ENCODE data around the gene PTPRE.
A peak's percentile ranks its signal among the peaks of the same experiment; 100 is the strongest.

PTPRE gene

GRCh38 chr10:128121750-128122412 lies 215.0 kb downstream of the PTPRE start:
- no peak for DNase-seq (ENCODE audit: low read depth, low spot score)

- no peak for DNase-seq (ENCODE audit: low read depth, low spot score)
Observed at GRCh38 chr10:128122931-128123330, 216.0 kb downstream of the PTPRE start.

DNA sequence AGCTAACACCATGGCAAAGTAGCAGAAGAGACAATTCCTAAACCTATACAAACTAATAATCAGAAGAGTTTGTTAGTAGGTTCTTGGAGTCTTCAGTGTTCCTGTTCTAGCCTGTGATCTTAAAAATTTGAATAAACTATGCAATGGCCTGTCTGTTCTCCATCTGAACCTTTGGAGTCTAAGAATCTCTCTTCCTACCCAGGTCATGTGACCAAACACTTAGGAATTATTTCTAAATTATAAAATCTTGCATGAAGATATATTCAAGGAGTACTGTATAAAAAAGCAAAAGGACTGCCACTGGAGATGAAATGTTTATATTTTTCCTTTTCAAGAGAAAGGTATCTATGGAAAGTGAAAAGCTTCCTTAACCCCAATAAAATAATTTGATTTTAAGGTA lies 216.9 kb downstream of the PTPRE start:
- DNase-seq (ENCODE audit: low read depth, low spot score): no peak

- DNase-seq (ENCODE audit: low read depth, low spot score): no peak
Observed at GRCh38 chr10:128124813-128125403, 218.0 kb downstream of the PTPRE start.

DNA sequence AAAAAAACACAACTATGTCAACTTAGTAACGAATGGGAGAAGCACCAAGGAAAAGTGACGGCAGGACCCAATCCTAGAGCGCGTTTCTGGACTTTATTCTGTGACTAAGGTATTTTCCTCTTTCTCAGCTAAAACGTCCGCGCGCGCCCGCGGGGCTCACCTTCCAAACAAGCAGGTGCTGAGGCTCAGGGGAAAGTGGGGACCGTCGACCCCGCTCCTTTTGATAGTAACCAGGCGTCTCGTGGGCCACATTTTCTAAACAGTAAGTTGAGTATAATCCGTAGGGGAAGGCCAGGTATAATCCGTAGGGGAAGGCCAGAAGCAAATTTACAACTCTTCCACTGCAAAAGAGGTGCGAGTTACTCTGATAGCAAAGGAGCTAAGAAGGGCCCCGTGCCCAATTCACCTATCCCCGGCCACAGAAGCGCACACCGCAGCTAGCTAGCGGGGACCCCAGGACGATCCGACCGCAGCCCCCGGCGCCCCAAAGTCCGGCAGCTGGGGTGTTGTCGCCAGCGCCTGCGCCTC lies 218.6 kb downstream of the PTPRE start:
- peak; percentile 39 for DNase-seq (ENCODE audit: low read depth, low spot score)

- peak; percentile 95 for DNase-seq (ENCODE audit: low read depth, low spot score)
Observed at GRCh38 chr10:128125944-128126764, 219.3 kb downstream of the PTPRE start, which contains the start of gene MKI67. MKI67 (minus strand) TSS chr10:128126423; CDS start chr10:128125667, 756 bp downstream.

DNA sequence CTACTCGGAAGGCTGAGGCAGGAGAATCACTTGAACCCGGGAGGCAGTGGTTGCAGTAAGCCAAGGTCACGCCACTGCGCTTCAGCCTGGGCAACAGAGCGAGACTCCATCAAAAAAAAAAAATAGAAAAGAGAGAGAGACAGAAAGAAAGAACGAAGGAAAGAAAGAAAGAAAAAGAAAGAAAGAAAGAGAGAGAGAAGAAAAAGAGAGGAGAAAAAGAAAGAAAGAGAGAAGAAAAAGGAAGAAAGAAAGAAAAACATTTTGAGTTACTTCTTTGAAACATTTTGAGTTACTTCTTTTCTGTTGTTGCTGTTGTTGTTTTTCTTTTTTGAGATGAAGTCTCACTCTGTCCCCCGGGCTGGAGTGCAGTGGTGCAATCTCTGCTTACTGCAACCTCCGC lies 221.7 kb downstream of the PTPRE start:
- DNase-seq (ENCODE audit: low read depth, low spot score): no peak

DNA sequence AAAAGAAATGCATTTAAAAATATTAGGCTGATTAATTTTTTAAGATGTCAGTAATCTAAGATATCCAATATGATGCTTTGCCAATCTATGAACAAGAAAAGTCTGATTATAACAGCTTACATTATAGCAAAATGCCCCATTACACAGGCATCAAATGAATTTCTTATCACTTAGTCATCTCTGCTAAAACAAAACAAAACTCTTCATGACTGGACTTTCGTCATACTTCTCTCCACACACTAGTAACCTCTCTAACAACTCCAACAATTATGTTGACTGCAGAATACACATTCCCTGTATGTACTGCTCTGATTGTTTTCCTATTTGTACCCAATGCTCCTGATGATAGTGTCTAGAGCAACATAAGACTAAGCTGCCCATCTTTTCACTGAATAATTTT lies 223.1 kb downstream of the PTPRE start:
- peak; percentile 52 for DNase-seq (ENCODE audit: low read depth, low spot score)

Data from astrocyte of the hippocampus (primary cell).